ENCODE results near the gene FBXO5. TPM values are rescaled to one million over a fixed set of nuclear protein-coding genes. Genes with fewer than 3 reads are reported as not detected.

Gene FBXO5
- total RNA-seq, 1 donor from 2014 or later = 56.3 TPM

DNA sequence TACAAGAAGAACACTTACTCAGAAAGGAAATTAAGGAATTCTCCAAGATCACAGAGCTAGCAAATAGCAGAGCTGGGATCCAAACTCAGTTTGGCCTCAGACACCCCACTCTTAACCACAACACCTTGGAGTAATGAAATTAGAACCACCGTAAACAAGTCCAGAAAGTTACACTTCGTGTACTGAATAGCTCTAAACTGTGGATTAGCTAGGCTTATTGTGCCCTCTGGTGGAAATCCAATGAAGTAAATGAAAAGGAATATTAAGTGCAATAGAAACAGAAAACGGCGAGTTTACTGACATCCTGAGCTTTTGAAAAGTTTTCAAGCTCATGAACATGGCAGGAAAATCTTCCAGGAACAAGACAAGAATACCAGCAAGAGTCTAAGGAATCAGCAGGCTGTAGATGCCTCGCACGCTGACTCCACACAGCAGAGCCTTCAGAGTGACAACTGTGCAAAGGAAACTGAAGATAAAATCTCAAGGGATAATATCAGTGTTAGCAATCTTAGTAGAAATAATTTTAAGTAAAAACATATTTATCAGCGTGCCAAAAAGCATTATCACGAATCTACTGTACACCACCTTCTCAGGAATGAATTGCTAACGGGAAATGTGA, 34.6 kb downstream of the FBXO5 start:
- no peak overlapping the region for H3K4me3 Mint-ChIP-seq

DNA sequence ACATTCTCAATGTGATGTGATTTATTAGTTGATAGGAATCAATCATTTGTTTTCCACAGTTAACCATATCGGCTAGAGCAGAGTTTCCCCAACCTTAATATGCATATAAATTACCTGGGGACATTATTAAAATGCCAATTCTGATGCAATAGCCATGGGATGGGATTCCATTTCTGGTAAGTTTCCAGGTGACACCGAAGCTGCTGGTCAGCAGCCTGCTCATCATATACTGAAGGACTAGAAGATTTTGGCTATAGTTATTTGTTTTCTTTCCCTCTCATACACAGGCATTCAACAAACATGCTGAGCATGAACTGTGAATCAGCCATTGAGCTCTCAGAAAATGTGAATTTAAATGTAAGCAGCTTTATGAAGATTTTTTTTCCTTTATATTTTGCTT, 35.8 kb downstream of the FBXO5 start:
- peaks cover 49% of the 10 kb centered on the region for H3K27me3 Mint-ChIP-seq (ENCODE audit: low read depth)
- no peaks in the 10 kb centered on the region for H3K9me3 Mint-ChIP-seq
- DNase-seq (ENCODE audit: low read depth, low spot score) = no peak
- TF ChIP-seq, protein P1, sequence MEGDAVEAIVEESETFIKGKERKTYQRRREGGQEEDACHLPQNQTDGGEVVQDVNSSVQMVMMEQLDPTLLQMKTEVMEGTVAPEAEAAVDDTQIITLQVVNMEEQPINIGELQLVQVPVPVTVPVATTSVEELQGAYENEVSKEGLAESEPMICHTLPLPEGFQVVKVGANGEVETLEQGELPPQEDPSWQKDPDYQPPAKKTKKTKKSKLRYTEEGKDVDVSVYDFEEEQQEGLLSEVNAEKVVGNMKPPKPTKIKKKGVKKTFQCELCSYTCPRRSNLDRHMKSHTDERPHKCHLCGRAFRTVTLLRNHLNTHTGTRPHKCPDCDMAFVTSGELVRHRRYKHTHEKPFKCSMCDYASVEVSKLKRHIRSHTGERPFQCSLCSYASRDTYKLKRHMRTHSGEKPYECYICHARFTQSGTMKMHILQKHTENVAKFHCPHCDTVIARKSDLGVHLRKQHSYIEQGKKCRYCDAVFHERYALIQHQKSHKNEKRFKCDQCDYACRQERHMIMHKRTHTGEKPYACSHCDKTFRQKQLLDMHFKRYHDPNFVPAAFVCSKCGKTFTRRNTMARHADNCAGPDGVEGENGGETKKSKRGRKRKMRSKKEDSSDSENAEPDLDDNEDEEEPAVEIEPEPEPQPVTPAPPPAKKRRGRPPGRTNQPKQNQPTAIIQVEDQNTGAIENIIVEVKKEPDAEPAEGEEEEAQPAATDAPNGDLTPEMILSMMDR (conservative IDR thresholded peaks at IDR 0.05) = no peak
- H3K4me3 Mint-ChIP-seq = no peak overlapping the region
- H3K27ac Mint-ChIP-seq (ENCODE audit: unreplicated experiment) = no peak overlapping the region
- H3K36me3 Mint-ChIP-seq (ENCODE audit: low read depth) = no peaks in the 10 kb centered on the region
- peaks cover 4% of the 10 kb centered on the region for H3K4me1 Mint-ChIP-seq

More for the DNA sequence above, 34.6 kb downstream of the FBXO5 start:
- Mint-ChIP-seq H3K36me3 (ENCODE audit: low read depth) (no peaks in the 10 kb centered on the region), H3K27me3 (ENCODE audit: low read depth) (peaks cover 46% of the 10 kb centered on the region), H3K9me3 (no peaks in the 10 kb centered on the region), H3K4me1 (peaks cover 4% of the 10 kb centered on the region), H3K27ac (ENCODE audit: unreplicated experiment) (no peak overlapping the region)
- peak; percentile 8 for DNase-seq (ENCODE audit: low read depth, low spot score)
- TF ChIP-seq, protein P1 (conservative IDR thresholded peaks at IDR 0.05) = peak; percentile 80

DNA sequence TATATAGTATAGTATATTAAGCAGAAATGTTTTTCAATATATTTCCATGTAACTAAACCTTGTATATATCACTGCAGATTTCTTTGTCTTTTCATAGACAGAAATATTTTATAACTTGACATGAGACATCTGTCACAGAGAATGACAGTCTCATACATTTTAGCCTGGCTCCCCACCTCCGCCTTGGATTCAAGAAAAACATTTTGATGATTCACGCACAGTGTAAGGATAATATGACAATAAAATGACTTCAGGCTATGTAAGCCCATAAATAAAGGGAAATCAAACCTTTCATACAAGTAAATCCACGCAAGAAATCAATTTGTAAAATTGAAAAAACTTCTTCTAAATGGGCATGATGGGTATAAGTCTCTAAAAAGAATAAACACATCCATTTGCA, 36.4 kb downstream of the FBXO5 start:
- Mint-ChIP-seq H3K9me3 (no peaks in the 10 kb centered on the region), H3K27ac (ENCODE audit: unreplicated experiment) (no peak overlapping the region), H3K4me1 (peaks cover 4% of the 10 kb centered on the region), H3K36me3 (ENCODE audit: low read depth) (no peaks in the 10 kb centered on the region), H3K27me3 (ENCODE audit: low read depth) (peaks cover 53% of the 10 kb centered on the region), H3K4me3 (no peak overlapping the region)
- TF ChIP-seq, protein P1 (conservative IDR thresholded peaks at IDR 0.05) = no peak
- DNase-seq (ENCODE audit: low read depth, low spot score) = no peak

DNA sequence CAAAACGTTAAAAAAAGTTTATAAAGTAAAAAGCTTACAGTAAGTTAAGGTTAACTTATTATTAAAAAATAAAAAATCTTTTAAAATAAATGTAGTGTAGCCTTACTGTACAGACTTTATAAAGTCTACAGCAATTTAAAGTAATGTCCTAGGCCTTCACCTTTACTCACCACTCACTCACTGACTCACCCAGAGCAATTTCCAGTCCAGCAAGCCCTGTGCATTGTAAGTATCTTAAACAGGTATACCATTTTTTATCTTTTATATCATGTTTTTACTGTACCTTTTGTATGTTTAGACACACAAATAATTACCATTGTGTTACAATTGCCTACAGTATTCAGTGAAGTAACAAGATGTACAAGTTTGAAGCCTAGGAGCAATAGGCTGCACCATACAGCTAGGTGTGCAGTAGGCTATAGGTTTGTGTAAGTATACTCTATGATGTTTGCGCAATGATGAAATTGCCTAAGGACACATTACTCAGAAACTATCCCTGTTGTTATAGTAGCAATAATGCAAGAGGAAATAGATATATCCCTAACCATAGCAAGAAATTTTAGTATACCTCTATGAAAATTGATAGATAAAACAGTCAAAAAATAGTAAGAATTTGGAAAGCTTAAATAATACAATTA, 39.5 kb downstream of the FBXO5 start:
- Mint-ChIP-seq H3K27me3 (ENCODE audit: low read depth) (peaks cover 54% of the 10 kb centered on the region), H3K4me1 (peaks cover 3% of the 10 kb centered on the region), H3K9me3 (no peaks in the 10 kb centered on the region), H3K27ac (ENCODE audit: unreplicated experiment) (no peak overlapping the region), H3K4me3 (no peak overlapping the region), H3K36me3 (ENCODE audit: low read depth) (no peaks in the 10 kb centered on the region)
- DNase-seq (ENCODE audit: low read depth, low spot score) = no peak
- TF ChIP-seq, protein P1 (conservative IDR thresholded peaks at IDR 0.05) = no peak

DNA sequence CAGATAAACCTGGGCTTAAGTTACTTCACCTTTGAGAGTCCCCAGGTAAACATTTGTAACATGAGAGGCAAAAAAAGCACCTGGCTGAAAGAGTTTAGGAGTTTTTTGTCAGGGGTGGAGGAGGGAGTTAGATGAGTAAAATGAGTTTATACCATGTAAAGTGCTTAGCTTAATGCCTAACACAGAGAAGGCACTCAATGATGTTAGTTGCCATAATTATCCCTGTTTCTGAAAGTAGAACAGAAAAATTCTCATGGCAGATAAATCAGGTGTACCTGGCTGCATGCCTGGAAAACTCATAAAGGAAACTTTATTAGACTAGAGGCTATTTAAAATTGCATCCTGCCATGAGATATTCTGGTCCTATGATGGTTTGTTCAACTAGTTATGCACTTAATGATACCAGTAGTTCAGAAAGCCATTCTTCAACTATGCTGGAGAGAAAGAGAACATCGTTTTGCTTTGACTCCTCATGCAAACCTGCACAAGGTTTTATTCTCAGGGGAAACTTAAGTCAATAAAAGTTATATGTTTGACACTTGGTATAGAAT, 40.4 kb downstream of the FBXO5 start:
- H3K27ac Mint-ChIP-seq (ENCODE audit: unreplicated experiment) = no peak overlapping the region
- H3K4me3 Mint-ChIP-seq = no peak overlapping the region
- H3K36me3 Mint-ChIP-seq (ENCODE audit: low read depth) = no peaks in the 10 kb centered on the region
- no peaks in the 10 kb centered on the region for H3K4me1 Mint-ChIP-seq
- no peaks in the 10 kb centered on the region for H3K9me3 Mint-ChIP-seq
- TF ChIP-seq, protein P1 (conservative IDR thresholded peaks at IDR 0.05) = no peak
- H3K27me3 Mint-ChIP-seq (ENCODE audit: low read depth) = peaks cover 48% of the 10 kb centered on the region
- no peak for DNase-seq (ENCODE audit: low read depth, low spot score)

Data from neural crest cell (in vitro differentiated cells).